GM18868 (cell line): ENCODE results near the gene DDX51.
"Not testable (repeated sequence)": the region's sequence is repeated elsewhere in the genome, so short reads cannot be mapped to it uniquely, and the experiment has no call there.

Experiments used
- ATAC-seq: cut with Tn5 transposase; IDR thresholded peaks from one replicate; pipeline ENCODE4 v1.9.1; 2021; ENCODE audit warnings: mild to moderate bottlenecking, moderate library complexity; ENCODE audit not compliant: unreplicated experiment

The DDX51 gene

DNA sequence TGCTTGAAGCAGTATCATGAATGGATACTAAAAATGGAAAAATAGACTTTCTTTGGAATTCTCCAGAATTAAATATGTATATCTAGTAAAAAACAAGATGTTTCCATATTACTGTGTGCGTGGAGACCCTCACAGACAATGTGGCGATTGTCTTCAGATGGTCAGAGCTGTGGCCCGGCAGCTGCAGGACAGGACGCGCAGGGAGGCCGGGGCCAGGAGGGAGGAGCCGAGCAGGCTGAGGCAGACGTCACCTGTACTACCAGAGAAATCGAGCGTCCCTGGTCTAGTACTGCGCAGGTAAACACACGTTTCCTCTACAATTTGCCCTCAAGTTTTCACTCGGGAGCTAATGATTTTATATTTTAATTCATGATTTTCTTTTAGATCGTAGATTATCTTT lies 22.8 kb downstream of the DDX51 start:
- no peak for ATAC-seq

GRCh38 chr12:132118876-132119275 lies 25.2 kb downstream of the DDX51 start:
- ATAC-seq = no peak

GRCh38 chr12:132117558-132117875 lies 26.6 kb downstream of the DDX51 start:
- ATAC-seq = no peak

DNA sequence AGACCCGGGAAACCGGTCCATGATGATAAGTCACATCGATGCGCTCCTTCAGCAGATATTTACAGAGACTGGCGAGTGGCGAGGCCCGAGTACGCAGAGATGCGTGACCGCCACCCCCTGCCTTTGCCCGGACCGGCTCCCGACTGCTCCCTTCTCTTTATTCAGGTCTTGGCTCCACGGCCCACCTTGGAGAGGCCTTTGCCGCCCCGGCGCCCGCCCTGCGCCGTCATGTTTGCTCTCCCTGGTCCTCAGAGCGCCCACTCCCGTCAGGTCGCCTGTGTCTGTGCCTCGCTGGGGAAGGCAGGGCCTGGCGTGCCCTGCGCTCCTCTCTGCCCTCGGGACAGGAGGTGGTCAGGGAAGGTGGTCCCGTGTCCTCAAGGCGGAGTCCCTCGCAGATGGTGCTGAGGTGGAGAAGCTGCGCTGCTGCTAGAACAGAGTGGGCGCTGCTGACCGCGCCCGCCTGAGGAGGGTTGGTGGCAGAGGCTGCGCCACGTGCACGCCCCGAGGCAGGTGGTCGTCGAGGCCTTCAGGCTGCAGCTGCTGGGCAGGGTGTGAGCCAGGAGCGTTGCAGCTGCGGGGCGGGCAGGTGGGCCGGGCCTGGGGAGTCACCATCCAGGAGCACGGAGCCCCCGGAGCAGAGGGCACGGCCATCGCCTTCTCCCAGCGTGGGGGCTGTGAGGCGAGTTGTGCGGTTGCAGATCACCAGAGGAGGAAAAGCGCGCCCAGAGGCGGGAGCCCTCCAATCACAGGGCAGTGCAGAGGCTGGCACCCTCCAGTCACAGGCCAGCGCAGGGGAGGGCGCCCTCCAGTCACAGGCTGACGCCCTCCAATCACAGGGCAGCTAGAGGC lies 27.2 kb downstream of the DDX51 start:
- ATAC-seq = no peak

- no peak for ATAC-seq
Observed at GRCh38 chr12:132115500-132115899, 28.6 kb downstream of the DDX51 start.

- no peak for ATAC-seq
Observed at GRCh38 chr12:132114667-132115066, 29.5 kb downstream of the DDX51 start.

GRCh38 chr12:132111654-132112304 lies 32.3 kb downstream of the DDX51 start:
- ATAC-seq = no peak

- ATAC-seq = no peak
Observed at GRCh38 chr12:132110677-132111076, 33.4 kb downstream of the DDX51 start.

DNA sequence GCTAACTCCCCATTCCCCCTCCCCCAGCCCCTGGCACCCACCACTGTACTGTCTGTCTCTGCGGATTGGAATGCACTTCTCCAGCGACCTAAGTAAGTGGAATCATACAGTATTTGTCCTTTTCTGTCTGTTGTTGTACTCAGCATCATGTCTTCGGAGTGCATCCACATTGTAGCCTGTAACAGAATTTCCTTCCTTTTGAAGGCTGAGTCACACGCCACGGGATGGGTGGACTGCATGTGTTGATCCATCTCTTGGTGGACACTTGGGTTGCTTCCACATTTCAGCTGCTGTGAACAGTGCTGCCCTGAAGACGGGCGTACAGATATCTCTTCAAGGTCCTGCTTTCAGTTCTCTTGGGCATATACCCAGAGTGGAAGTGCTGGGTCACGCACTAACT lies 34.4 kb downstream of the DDX51 start:
- ATAC-seq = no peak

- ATAC-seq = no peak
Observed at GRCh38 chr12:132108211-132108832, 35.8 kb downstream of the DDX51 start.

- no peak for ATAC-seq
Observed at GRCh38 chr12:132106921-132107320, 37.2 kb downstream of the DDX51 start.

DNA sequence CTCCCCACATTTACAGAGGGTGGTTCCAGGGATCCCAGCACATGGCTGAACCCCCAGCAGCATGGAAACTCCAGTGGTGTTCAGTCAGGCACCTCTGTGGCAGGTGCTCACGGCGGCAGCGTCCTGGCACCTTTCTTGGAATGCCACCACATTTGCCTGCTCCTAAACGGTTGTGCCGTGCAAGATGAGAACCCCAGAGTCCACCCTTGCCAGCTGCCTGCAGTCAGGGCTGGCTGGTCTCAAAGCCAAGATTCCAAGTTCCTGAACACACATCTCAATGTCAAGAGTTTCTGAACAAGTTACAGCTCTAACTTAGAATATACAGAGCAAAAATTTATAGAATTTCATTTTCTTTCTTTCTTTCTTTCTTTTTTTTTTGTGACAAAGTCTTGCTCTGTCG lies 38.7 kb downstream of the DDX51 start:
- no peak for ATAC-seq

GRCh38 chr12:132103542-132104308 lies 40.4 kb downstream of the DDX51 start:
- ATAC-seq = no peak

- ATAC-seq = not testable (repeated sequence)
Observed at GRCh38 chr12:132103072-132103471, 41.0 kb downstream of the DDX51 start.

DNA sequence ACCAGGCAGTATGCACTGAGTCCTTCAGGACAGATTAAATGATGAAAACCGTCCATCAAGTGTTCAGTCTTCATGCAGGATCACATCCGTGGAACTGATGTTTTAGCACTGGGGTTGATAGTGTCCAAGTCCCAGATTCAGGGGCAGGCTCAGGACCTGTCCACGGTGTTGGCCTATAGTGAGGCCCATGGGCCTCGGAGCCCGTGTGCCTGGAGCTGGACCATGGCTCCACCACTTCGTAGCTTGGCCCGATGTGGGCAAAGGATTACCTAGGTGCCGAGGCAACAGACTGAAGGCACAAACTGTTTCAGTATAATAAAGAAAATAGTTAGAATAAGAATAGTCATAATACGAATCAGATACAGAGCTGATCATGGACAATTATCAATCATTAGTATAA lies 41.8 kb downstream of the DDX51 start:
- no peak for ATAC-seq

DNA sequence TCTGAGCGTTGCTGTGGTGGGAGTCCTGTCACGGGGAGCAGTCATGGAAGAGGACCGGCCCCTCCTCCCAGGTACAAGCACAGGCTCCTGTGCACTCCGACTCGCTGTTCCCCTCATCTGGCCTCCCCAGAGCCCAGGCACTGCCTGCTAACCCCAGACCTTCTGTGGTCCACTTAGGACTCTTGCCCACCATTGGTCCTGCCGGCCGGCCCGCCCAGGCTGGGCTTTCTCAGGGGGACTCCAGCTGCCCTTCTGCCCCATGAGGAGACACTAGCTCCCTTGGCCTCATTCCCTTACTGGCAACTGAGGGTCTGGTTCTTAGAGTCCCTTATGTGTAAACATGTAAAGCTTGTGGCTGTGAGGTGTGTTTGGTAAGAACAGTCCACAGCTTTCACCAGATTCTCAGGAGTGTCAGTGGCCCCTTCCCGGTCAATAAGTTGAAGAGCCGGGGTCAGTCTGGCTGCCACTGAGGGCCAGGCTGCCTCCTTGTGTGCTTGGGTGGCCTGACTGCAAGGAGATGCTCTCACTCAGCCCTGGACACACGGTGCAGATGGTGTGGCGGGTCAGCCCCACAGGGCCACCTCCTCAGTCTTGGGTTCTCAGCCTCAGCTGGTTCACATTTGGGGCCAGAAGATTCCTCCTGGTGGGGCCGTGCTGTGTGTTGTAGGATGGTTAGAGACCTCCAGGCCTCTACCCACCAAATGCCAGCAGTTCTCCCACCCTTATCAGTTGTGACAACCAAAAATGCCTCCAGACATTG lies 43.6 kb downstream of the DDX51 start:
- ATAC-seq = no peak

- no peak for ATAC-seq
Observed at GRCh38 chr12:132099739-132100138, 44.4 kb downstream of the DDX51 start.

- no peak for ATAC-seq
Observed at GRCh38 chr12:132095520-132096409, 48.4 kb downstream of the DDX51 start.

DNA sequence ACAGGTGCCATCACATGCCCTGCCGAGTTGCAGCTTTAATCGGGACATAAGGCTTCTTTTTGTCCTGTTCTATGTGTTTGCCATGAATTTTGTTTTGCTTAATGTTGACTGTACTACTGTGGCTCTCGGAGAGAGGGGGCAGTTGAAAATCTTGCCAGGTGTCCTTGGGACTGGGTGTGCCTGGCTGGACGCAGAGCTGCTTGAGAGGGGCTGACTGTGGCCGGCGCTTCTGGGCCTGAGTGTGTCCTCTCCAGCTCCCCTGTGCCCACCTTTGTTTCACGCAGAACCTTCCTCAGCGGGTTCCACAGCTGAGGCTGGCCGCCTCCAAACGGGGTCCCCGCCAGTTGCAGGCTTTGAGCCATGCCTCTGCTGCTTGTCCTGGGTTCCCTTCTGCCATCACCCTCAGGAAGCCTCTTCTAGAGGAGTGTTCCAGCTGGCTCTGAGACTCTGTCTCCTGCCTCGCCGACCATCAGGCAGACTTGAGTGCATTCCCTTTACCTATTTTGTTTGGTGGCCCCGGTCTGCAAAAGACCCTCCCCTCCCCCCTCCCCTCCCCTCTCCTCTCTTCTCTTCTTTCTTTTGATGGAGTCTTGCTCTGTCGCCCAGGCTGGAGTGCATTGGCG lies 49.7 kb downstream of the DDX51 start:
- no peak for ATAC-seq
